Right lobe of liver (tissue), 6 donors: ENCODE data around the gene CLCNKB. TPM values are rescaled to one million over a fixed set of nuclear protein-coding genes. Genes with fewer than 3 reads are reported as not detected.
A peak's percentile ranks its signal among the peaks of the same experiment; 100 is the strongest.

Source experiments
- ATAC-seq, 4 donors: fragments of 200-7000 bp; cut with Tn5 transposase; one replicate each; pipeline ENCODE4 v1.9.1; 2020; ENCODE audit warnings: mild to moderate bottlenecking in 4 of 4, moderate library complexity in 4 of 4
- DNase-seq, 3 donors: peaks; one replicate each; pipeline ENCODE4 v3.0.0-alpha.2; 2020
- H3K27ac ChIP-seq, 3 donors: fragments of 200-600 bp; one replicate each; pipeline ENCODE4 v1.8.0; 2022
- H3K27me3 ChIP-seq, 2 donors: fragments of 200-600 bp; one replicate each; pipeline ENCODE4 v1.8.0; 2022
- H3K36me3 ChIP-seq, 4 donors: fragments of 200-600 bp; sonication (generic) in 1 of 4; one replicate each; pipeline versions ENCODE4 v1.5.1 to v1.8.0; 2017 to 2022; ENCODE audit warnings: control low read depth in 1 of 4
- H3K4me1 ChIP-seq, 4 donors: fragments of 200-600 bp; sonication (generic) in 1 of 4; one replicate each; pipeline versions ENCODE4 v1.5.1 to v1.8.0; 2017 to 2022; ENCODE audit warnings: control low read depth in 1 of 4
- H3K4me3 ChIP-seq, 3 donors: fragments of 200-600 bp; one replicate each; pipeline ENCODE4 v1.8.0; 2022
- H3K9me3 ChIP-seq, 4 donors: fragments of 200-600 bp; sonication (generic) in 1 of 4; one replicate each; pipeline versions ENCODE4 v1.5.1 to v1.8.0; 2017 to 2022; ENCODE audit warnings: control low read depth in 1 of 4
- CTCF ChIP-seq, 4 donors: fragments of 200-600 bp in 3 of 4; fragments of 450-650 bp in 1 of 4; IDR thresholded peaks; one replicate each; pipeline versions ENCODE4 v1.5.1 to v1.8.0; 2016 to 2022; ENCODE audit warnings: antibody characterized with exemption in 4 of 4, mild to moderate bottlenecking in 2 of 4
- POLR2A ChIP-seq: fragments of 450-650 bp; IDR thresholded peaks from one replicate; pipeline ENCODE4 v1.6.1; 2017; ENCODE audit warnings: antibody characterized with exemption, mild to moderate bottlenecking
- WGBS: methylation state at CpG from one replicate; pipeline ENCODE4 v1.1.6; 2018; ENCODE audit warnings: low coverage, low lambda C conversion rate; ENCODE audit not compliant: insufficient coverage; ENCODE audit errors: missing lambda C conversion rate; 5-methylcytosine and 5-hydroxymethylcytosine counted together
- intact Hi-C, 2 donors: fragments of 100-400 bp; cut with DNase I; formaldehyde crosslinking; loops; one replicate each; pipeline versions ENCODE4 v1.11.2 to v1.14.1; 2022
- total RNA-seq, 6 experiments: library from RNA; depleted of rRNA in 2 of 6; stranded (reverse); fragments of >200 nt in 2 of 6; fragmentation: NEBNext Ultra II Directional in 3 of 6; extraction: Animal tissue kit (Norgen Biotek cat#: 25700) in 3 of 6; gene quantifications; one replicate each; pipeline versions ENCODE4 v1.1.0 to v1.2.4, GENCODE V29; 2016 to 2023
- donor health status: DM: no; HTN: yes; CAD: no.
- donor health status: DM: no; HTN: no; CAD: no.
- donor health status: DM: no; HTN: no; CAD: no.
- donor health status: DM: no; HTN: yes; CAD: no.
- donor health status: DM: no; HTN: yes; CAD: no.

Gene CLCNKB
- total RNA-seq, 6 experiments from 2014 or later, result not detected

GRCh38 chr1:16092923-16093511 is 49.4 kb downstream of the CLCNKB start:
- ATAC-seq (no peak), DNase-seq (no peak)
- WGBS, result 47% methylated on average over 7 of the region's 9 CpGs
- H3K4me1 ChIP-seq, result peaks cover 0 to 9% (median 0%) of the 10 kb centered on the region in 4 donors
- no peaks in the 10 kb centered on the region for H3K36me3 ChIP-seq
- no peak overlapping the region for H3K4me3 ChIP-seq
- H3K27me3 ChIP-seq, result no peaks in the 10 kb centered on the region
- no peaks in the 10 kb centered on the region for H3K9me3 ChIP-seq
- TF ChIP-seq CTCF (IDR thresholded peaks at IDR 0.05), result no peak
- no peak for TF ChIP-seq POLR2A
- H3K27ac ChIP-seq, result no peak overlapping the region
- intact Hi-C loops, result no loop called here

GRCh38 chr1:16093611-16094010 is 50.0 kb downstream of the CLCNKB start:
- no peak for TF ChIP-seq POLR2A
- no peak overlapping the region for H3K4me3 ChIP-seq
- DNase-seq (no peak), ATAC-seq (no peak)
- no peaks in the 10 kb centered on the region for H3K27me3 ChIP-seq
- intact Hi-C loops, result no loop called here
- no peaks in the 10 kb centered on the region for H3K36me3 ChIP-seq
- peaks cover 0 to 9% (median 0%) of the 10 kb centered on the region in 4 donors for H3K4me1 ChIP-seq
- no peak overlapping the region for H3K27ac ChIP-seq
- 81% methylated on average over 4 of the region's 9 CpGs for WGBS
- no peaks in the 10 kb centered on the region for H3K9me3 ChIP-seq

- intact Hi-C loops, result no loop called here
- H3K9me3 ChIP-seq, result no peaks in the 10 kb centered on the region
- H3K27ac ChIP-seq, result no peak overlapping the region
- DNase-seq (no peak), ATAC-seq (no peak)
- no peaks in the 10 kb centered on the region for H3K36me3 ChIP-seq
- H3K27me3 ChIP-seq, result no peaks in the 10 kb centered on the region
- 79% methylated on average over 18 of the region's 21 CpGs for WGBS
- no peak overlapping the region for H3K4me3 ChIP-seq
- TF ChIP-seq CTCF (IDR thresholded peaks at IDR 0.05) (no peak), POLR2A (no peak)
- H3K4me1 ChIP-seq, result peaks cover 0 to 9% (median 0%) of the 10 kb centered on the region in 4 donors
Observed at GRCh38 chr1:16094453-16095158, 51.0 kb downstream of the CLCNKB start.

- ATAC-seq (peak; percentile 57 to 93 (median 68)), DNase-seq (peak in 1 of 3 donors; percentile 70)
Observed at GRCh38 chr1:16095447-16095846, 51.9 kb downstream of the CLCNKB start.

More at GRCh38 chr1:16095447-16095846, 51.9 kb downstream of the CLCNKB start:
- intact Hi-C loops, result no loop called here
- peaks cover 0 to 9% (median 0%) of the 10 kb centered on the region in 4 donors for H3K4me1 ChIP-seq
- H3K27me3 ChIP-seq, result no peaks in the 10 kb centered on the region
- no peaks in the 10 kb centered on the region for H3K36me3 ChIP-seq
- WGBS, result 17% methylated on average over 5 of the region's 9 CpGs
- TF ChIP-seq CTCF (IDR thresholded peaks at IDR 0.05), result no peak
- TF ChIP-seq POLR2A, result no peak
- no peak overlapping the region for H3K27ac ChIP-seq
- no peak overlapping the region for H3K4me3 ChIP-seq
- H3K9me3 ChIP-seq, result no peaks in the 10 kb centered on the region
